Activated naive CD4-positive, alpha-beta T cell treated with anti-CD3 and anti-CD28 coated beads for 36 hours (primary cell): ENCODE results near the gene IGF1R. TPM values are rescaled to one million over a fixed set of nuclear protein-coding genes. Genes with fewer than 3 reads are reported as not detected.

ENCODE experiments used
- CTCF ChIA-PET: fragments of 350-600 bp; sonication (Branson Sonifier 250); formaldehyde crosslinking; loops from one replicate; lab custom pipeline; 2021; ENCODE audit warnings: antibody characterized with exemption; lab: Charles Lee
- DNase-seq: peaks from one replicate; pipeline ENCODE4 v3.0.0-alpha.2; 2020
- H3K27ac Mint-ChIP-seq: one replicate; pipeline ENCODE4 v1.8.0; 2021; ENCODE audit warnings: mild to moderate bottlenecking, mixed read lengths
- H3K27me3 Mint-ChIP-seq: one replicate; pipeline ENCODE4 v1.8.0; 2021; ENCODE audit warnings: low read depth, mixed read lengths
- H3K36me3 Mint-ChIP-seq: one replicate; pipeline ENCODE4 v1.8.0; 2021; ENCODE audit warnings: low read depth, mixed read lengths
- H3K4me1 Mint-ChIP-seq: one replicate; pipeline ENCODE4 v1.8.0; 2021; ENCODE audit warnings: low read depth, mixed read lengths
- H3K4me3 Mint-ChIP-seq: one replicate; pipeline ENCODE4 v1.8.0; 2021; ENCODE audit warnings: mild to moderate bottlenecking, moderate library complexity, mixed read lengths
- H3K9me3 Mint-ChIP-seq: one replicate; pipeline ENCODE4 v1.8.0; 2021; ENCODE audit warnings: mixed read lengths
- intact Hi-C: fragments of 100-400 bp; cut with micrococcal nuclease; formaldehyde crosslinking; loops from one replicate; pipeline ENCODE4 v1.15.1; 2023
- total RNA-seq, 2 experiments: library from RNA; stranded (reverse); gene quantifications; one replicate each; pipeline ENCODE4 v1.2.3, GENCODE V29; 2021

Gene IGF1R
- total RNA-seq, 2 experiments from 2014 or later = 25.6 to 26.6 TPM

DNA sequence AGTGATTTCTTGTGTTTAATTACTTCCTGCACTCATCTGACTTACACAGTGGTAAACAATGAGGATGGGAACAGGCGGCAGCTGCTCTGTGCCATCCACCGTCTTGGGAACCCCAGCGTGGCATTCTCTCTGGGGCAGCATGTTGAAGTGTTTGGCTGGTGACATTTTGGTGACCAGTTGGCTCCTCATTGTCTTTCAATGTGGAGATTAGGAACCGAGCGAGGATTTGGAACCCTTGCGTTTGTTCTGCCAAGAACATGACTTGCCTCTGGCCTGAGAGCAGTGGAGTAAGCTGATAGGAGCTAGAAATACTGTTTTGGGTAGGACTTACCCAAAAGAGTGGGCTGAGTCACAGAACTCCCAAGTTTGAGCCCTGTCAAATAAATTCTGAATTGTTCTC, 88.8 kb downstream of the IGF1R start:
- DNase-seq = no peak
- Mint-ChIP-seq H3K4me3 (no peak overlapping the region), H3K36me3 (no peaks in the 10 kb centered on the region), H3K4me1 (peaks cover 80% of the 10 kb centered on the region), H3K9me3 (no peaks in the 10 kb centered on the region), H3K27me3 (no peaks in the 10 kb centered on the region), H3K27ac (no peak overlapping the region)
- CTCF ChIA-PET = no interaction called here
- intact Hi-C loops = no loop called here

DNA sequence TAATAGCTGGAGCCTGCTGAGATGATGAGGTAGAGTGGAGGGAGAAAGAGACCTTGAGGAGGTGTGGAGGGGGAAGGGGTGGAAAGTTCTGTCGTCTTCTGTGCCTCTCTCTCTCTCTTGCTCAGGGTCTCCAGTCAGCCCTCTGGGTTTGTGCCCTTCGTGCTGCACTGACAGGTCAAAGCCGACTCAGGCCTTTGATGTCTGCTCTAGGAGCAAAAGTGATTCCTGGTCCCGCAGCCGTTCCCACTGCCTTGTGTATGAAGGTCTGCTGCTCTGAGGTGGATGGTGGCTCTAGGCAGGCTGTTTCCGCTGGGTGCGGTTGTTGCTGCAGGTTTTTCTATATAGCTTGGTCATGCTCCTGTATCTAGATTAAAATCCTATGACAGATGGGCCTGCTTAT, 89.4 kb downstream of the IGF1R start:
- no peak overlapping the region for H3K27ac Mint-ChIP-seq
- H3K36me3 Mint-ChIP-seq = no peaks in the 10 kb centered on the region
- CTCF ChIA-PET = no interaction called here
- intact Hi-C loops = loop anchor here (2.0 kb wide), 1 partner anchor 69 kb away; no protein-coding TSS in a partner anchor
- no peaks in the 10 kb centered on the region for H3K9me3 Mint-ChIP-seq
- no peak overlapping the region for H3K4me3 Mint-ChIP-seq
- no peaks in the 10 kb centered on the region for H3K27me3 Mint-ChIP-seq
- H3K4me1 Mint-ChIP-seq = peaks cover 84% of the 10 kb centered on the region
- DNase-seq = no peak

DNA sequence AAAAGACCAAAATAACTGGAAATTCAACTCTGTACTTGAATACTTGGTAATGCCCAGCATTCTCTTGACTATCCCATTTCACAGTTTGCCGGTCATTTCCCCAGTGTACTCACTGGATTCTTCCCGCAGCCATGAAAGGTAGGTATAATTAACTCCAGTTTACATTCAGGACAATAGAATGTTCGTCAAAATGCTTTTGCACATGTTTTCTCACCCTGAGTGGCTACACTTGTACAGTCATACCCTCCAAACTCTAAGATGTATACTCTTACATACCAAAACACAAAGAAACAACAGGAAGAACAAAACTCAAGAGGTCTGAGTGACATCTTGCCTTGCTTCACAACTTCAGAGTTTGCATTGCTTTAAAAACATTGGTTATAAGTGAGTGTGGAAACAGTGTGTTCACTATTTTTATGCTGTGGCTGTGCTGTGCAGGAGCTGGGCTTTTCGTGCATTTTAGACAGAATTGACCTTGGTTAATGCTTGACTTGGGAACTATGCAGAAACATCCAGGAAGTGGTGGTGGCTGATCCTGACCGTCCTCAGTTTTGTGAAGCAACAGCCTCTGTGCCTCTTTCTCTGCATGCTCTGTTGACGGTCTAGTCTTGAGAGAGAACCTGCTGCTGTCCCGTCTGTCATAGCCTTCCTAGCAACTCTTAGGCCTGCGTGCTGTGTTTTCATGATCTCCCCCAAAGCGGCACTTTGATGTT, 90.5 kb downstream of the IGF1R start:
- Mint-ChIP-seq H3K27me3 (no peaks in the 10 kb centered on the region), H3K36me3 (no peaks in the 10 kb centered on the region), H3K27ac (peak overlapping the region; percentile 39), H3K4me1 (peaks cover 86% of the 10 kb centered on the region), H3K9me3 (no peaks in the 10 kb centered on the region), H3K4me3 (no peak overlapping the region)
- DNase-seq = no peak
- CTCF ChIA-PET = no interaction called here
- intact Hi-C loops = loop anchor here (2.0 kb wide), 1 partner anchor 70 kb away; no protein-coding TSS in a partner anchor

DNA sequence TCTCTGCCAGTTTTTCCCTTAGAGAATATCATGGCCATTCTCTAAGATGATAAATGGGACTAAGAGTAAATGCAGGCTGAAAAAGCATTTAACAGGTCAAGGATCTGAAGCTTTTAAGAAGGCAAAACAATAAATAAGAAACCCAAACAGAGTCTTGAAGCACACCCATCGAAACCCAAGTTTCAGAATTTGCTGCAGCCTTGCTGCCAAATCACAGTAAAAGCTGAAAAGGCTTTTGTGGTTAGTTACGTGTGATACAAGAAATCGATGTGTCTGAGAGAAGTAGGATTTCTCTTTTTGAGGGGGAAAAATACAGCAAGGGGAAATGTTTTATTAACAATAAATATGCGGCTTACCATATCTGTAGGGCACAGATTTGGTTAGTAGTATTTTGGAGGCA, 92.0 kb downstream of the IGF1R start:
- DNase-seq = no peak
- CTCF ChIA-PET = interaction anchor here (0.6 to 1.1 kb wide), 2 partner anchors 144 to 221 kb away, joined by 3 to 5 read pairs; no protein-coding TSS in a partner anchor
- H3K9me3 Mint-ChIP-seq = no peaks in the 10 kb centered on the region
- intact Hi-C loops = no loop called here
- no peaks in the 10 kb centered on the region for H3K36me3 Mint-ChIP-seq
- H3K27ac Mint-ChIP-seq = no peak overlapping the region
- H3K4me3 Mint-ChIP-seq = no peak overlapping the region
- H3K27me3 Mint-ChIP-seq = no peaks in the 10 kb centered on the region
- peaks cover 88% of the 10 kb centered on the region for H3K4me1 Mint-ChIP-seq

DNA sequence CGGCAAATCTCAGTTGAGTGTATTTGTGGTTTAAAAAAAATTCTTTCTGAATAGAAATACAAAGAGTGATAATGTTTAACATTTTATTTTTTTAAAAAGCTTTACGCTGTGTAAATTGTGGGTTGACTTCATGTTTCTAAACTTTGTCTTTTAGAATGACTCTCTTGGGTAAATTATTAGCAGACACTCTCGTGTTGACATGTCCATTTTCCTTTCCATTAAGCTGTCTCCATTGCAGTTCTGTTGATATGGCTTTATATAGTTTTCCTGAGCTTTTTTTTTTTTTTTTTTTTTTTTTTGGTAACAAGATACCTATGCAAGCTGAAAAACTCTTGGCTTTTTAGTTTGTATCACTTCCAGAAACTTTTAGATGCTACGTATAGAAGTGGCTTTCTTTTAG, 92.6 kb downstream of the IGF1R start:
- H3K4me3 Mint-ChIP-seq = no peak overlapping the region
- H3K9me3 Mint-ChIP-seq = no peaks in the 10 kb centered on the region
- peaks cover 88% of the 10 kb centered on the region for H3K4me1 Mint-ChIP-seq
- CTCF ChIA-PET = interaction anchor here (0.6 to 1.1 kb wide), 4 partner anchors 25 to 222 kb away, joined by 3 to 5 read pairs (median 4); no protein-coding TSS in a partner anchor
- H3K36me3 Mint-ChIP-seq = no peaks in the 10 kb centered on the region
- no peak overlapping the region for H3K27ac Mint-ChIP-seq
- DNase-seq = no peak
- intact Hi-C loops = no loop called here
- H3K27me3 Mint-ChIP-seq = no peaks in the 10 kb centered on the region

DNA sequence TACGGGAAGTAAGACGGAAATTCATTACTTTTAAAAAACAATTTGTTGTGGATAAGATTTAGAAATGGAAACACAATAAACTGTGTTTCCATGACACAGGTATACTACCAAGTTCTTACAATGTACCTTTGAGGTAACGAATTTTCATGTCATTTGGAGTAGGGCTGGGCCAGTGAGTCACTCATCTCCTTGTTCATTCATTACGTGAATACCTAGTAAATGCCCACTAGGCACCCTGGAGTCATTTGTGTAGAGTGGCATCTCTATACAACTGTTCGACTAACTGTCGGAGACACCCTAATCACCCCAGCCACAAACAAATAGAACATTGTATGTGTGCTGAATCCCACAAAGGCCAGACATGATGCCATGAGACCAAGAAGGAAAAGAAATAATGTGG, 94.8 kb downstream of the IGF1R start:
- DNase-seq = no peak
- Mint-ChIP-seq H3K27me3 (no peaks in the 10 kb centered on the region), H3K27ac (no peak overlapping the region), H3K4me3 (no peak overlapping the region), H3K36me3 (no peaks in the 10 kb centered on the region), H3K4me1 (peaks cover 88% of the 10 kb centered on the region), H3K9me3 (no peaks in the 10 kb centered on the region)
- CTCF ChIA-PET = no interaction called here
- intact Hi-C loops = no loop called here

DNA sequence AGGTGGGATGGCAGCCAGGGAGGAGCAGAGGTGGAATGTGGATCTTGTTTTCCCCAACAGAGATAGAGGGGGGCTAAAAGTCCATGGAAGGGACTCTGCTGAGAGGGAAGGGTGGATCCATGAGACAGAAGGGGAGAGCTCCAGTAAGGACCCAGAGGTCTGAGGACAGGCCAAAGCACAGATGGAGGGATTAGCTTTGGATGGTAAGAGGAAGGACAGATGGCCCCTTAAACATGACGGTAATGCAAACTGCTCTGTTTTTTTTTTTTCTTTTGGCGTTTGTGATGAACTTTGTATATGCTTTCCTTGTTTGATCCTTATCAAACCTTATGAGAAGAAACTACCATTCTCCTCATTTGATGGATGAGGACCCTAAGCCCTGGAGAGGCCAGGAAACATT, 96.2 kb downstream of the IGF1R start:
- H3K4me3 Mint-ChIP-seq = no peak overlapping the region
- no peaks in the 10 kb centered on the region for H3K9me3 Mint-ChIP-seq
- CTCF ChIA-PET = no interaction called here
- peaks cover 74% of the 10 kb centered on the region for H3K4me1 Mint-ChIP-seq
- H3K27ac Mint-ChIP-seq = no peak overlapping the region
- intact Hi-C loops = no loop called here
- H3K36me3 Mint-ChIP-seq = no peaks in the 10 kb centered on the region
- no peak for DNase-seq
- no peaks in the 10 kb centered on the region for H3K27me3 Mint-ChIP-seq

DNA sequence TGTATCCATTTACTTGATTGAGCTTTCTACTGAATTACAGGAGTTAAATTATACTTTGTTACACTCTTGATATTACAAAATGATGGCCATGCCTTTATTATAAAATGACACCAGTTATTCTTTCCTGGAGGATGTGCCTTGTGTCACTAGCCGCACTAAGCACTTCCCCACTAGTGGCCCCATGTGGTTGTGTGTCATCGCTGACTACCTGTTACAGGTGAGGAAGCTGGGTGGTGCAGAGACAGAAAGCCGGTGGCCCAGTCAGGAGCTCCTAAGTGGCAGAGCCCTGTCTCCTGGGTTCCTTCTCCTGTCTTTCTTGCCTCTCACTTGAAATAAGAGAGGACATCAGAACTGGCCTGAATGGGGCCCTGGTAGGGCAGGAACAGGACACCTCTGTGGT, 96.8 kb downstream of the IGF1R start:
- no peaks in the 10 kb centered on the region for H3K9me3 Mint-ChIP-seq
- CTCF ChIA-PET = no interaction called here
- H3K4me3 Mint-ChIP-seq = no peak overlapping the region
- no peaks in the 10 kb centered on the region for H3K27me3 Mint-ChIP-seq
- H3K36me3 Mint-ChIP-seq = no peaks in the 10 kb centered on the region
- DNase-seq = no peak
- intact Hi-C loops = no loop called here
- no peak overlapping the region for H3K27ac Mint-ChIP-seq
- peaks cover 70% of the 10 kb centered on the region for H3K4me1 Mint-ChIP-seq

DNA sequence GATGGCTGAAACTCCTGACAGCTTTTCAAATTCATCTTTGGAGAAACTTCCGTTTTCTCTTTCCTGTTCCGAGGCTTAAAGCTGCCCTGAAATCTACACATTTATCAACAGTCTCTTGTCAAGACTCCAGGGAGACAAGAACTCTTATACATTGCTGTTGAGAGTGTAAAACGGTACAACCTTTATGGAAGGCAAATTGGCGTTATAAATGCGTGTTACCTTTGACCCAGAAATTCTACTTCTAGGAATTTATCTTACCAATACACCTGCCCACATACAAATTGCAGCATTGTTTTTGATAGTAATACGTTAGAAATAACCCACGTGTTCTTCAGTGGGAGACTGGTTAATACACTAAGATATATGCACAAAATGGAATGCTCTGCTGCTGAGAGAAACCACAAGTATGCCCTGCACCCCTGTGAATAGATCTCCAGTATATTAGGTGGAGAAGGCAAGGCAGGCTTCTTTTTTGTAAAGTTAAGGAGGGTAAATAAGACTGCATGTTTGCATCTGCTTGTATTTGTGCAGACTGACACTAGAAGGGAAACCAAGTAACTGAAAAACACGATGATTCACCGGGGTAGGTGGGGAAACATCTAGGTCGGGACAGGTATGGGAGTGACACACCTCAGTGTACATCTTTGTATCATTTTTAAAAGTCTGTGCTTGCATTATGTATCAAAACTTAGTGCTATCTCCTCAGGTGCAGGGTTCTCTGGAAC, 97.5 kb downstream of the IGF1R start:
- Mint-ChIP-seq H3K9me3 (no peaks in the 10 kb centered on the region), H3K4me1 (peaks cover 67% of the 10 kb centered on the region), H3K27ac (no peak overlapping the region), H3K36me3 (no peaks in the 10 kb centered on the region), H3K27me3 (no peaks in the 10 kb centered on the region), H3K4me3 (no peak overlapping the region)
- CTCF ChIA-PET = no interaction called here
- intact Hi-C loops = no loop called here
- DNase-seq = no peak

DNA sequence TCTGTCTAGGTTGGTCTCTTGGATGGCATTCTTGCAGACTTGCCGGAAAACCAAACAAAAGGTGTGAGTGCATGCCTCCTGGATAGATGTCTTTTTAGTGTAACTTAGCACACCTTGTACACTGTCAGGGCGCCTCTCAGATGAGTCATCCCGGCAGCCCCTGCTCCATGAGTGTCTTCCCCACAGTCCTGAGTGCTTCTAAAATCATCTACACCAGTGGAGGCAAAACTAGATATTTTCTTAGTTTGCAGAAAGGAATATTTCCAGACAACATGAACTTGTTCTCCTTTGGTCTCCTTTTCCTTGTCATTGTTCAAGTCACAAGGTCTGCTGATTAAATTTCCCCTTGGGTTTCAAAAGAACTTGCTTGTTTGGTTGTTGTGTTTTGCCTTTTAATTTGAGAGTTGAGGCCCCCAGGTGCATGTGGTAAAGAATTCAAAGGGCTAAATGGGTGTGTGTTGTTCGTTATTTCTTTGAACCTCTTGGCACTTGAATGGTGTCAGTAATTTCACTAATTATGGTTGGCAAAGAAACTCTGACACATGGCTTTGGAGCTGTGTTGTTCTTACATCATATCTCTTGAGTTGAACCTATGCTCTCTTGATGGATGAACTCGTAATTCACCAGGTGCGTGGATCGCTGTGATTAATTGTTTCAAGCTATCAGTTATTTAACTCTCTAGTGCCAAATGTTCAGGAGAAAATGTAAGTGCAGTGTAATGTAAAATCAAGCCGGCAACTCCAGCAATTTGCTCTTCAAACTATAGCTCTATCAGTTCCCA, 98.2 kb downstream of the IGF1R start:
- no peaks in the 10 kb centered on the region for H3K27me3 Mint-ChIP-seq
- intact Hi-C loops = no loop called here
- H3K4me1 Mint-ChIP-seq = peaks cover 65% of the 10 kb centered on the region
- H3K36me3 Mint-ChIP-seq = no peaks in the 10 kb centered on the region
- DNase-seq = no peak
- no peaks in the 10 kb centered on the region for H3K9me3 Mint-ChIP-seq
- CTCF ChIA-PET = no interaction called here
- H3K27ac Mint-ChIP-seq = no peak overlapping the region
- H3K4me3 Mint-ChIP-seq = no peak overlapping the region

DNA sequence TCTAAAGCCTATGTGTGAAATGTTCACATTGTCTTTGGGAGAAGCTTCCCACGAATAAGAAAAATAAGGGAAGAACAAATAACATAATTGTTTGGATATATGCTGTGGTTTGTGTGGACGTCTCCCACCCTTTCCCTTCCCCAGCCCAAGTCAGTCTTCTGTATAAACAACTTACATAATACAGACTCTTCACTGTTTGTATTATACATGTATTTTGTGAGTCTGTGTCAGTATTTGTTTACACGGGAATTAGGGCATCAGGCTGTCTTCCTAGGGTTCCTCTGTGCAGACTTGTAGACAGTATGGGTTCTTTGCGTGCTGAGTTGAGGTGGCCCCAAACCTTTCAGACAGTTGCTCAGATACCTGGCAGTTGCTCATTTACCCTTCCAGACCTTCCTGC, 103.4 kb downstream of the IGF1R start:
- CTCF ChIA-PET = interaction anchor here (1.2 kb wide), 1 partner anchor 20 kb away, joined by 3 read pairs; no protein-coding TSS in a partner anchor
- H3K4me3 Mint-ChIP-seq = no peak overlapping the region
- no peaks in the 10 kb centered on the region for H3K27me3 Mint-ChIP-seq
- H3K27ac Mint-ChIP-seq = no peak overlapping the region
- DNase-seq = no peak
- peaks cover 39% of the 10 kb centered on the region for H3K4me1 Mint-ChIP-seq
- H3K36me3 Mint-ChIP-seq = no peaks in the 10 kb centered on the region
- intact Hi-C loops = no loop called here
- no peaks in the 10 kb centered on the region for H3K9me3 Mint-ChIP-seq
